Left colon (tissue), 2 donors: ENCODE data around the gene COA6. TPM values are rescaled to one million over a fixed set of nuclear protein-coding genes. Genes with fewer than 3 reads are reported as not detected.
"Not testable (repeated sequence)": the region's sequence is repeated elsewhere in the genome, so short reads cannot be mapped to it uniquely, and the experiment has no call there.

Experiments used
- ATAC-seq: fragments of 200-7000 bp; cut with Tn5 transposase; one replicate; pipeline ENCODE4 v1.9.1; 2020; ENCODE audit warnings: mild to moderate bottlenecking, moderate library complexity
- DNase-seq, 2 donors: peaks; one replicate each; pipeline ENCODE4 v3.0.0-alpha.2; 2020
- intact Hi-C, 2 donors: fragments of 100-400 bp; cut with DNase I in 1 of 2; cut with micrococcal nuclease in 1 of 2; formaldehyde crosslinking; loops; one replicate each; pipeline versions ENCODE4 v1.11.2 to v1.14.0; 2022; cut with DNase I, micrococcal nuclease
- long read RNA-seq: library from polyadenylated mRNA; unstranded; transcript quantifications from one replicate; pipeline ENCODE4 v2.0.0, GENCODE V29; 2021
- total RNA-seq, 2 donors: library from RNA; stranded (reverse); fragmentation: NEBNext Ultra II Directional; extraction: Animal tissue kit (Norgen Biotek cat#: 25700); gene quantifications; one replicate each; pipeline ENCODE4 v1.2.1, GENCODE V29; 2021
- donor health status: DM: no; HTN: no; CAD: no.
- donor health status: DM: yes; HTN: yes; CAD: no.

COA6 gene
- 10 to 100 TPM; 29.7 to 35.6 TPM for total RNA-seq
- long read RNA-seq, transcript COA6-203 (3 exons, 710 nt), result major isoform, 18 of 24 reads
- long read RNA-seq, transcript COA6-201 (2 exons, 1,013 nt), result minor isoform, 5 of 24 reads
- long read RNA-seq, partial matches to known transcripts, result 0 of 24 reads
- long read RNA-seq, other reads (novel, unspliced or antisense), result 0 of 24 reads

DNA sequence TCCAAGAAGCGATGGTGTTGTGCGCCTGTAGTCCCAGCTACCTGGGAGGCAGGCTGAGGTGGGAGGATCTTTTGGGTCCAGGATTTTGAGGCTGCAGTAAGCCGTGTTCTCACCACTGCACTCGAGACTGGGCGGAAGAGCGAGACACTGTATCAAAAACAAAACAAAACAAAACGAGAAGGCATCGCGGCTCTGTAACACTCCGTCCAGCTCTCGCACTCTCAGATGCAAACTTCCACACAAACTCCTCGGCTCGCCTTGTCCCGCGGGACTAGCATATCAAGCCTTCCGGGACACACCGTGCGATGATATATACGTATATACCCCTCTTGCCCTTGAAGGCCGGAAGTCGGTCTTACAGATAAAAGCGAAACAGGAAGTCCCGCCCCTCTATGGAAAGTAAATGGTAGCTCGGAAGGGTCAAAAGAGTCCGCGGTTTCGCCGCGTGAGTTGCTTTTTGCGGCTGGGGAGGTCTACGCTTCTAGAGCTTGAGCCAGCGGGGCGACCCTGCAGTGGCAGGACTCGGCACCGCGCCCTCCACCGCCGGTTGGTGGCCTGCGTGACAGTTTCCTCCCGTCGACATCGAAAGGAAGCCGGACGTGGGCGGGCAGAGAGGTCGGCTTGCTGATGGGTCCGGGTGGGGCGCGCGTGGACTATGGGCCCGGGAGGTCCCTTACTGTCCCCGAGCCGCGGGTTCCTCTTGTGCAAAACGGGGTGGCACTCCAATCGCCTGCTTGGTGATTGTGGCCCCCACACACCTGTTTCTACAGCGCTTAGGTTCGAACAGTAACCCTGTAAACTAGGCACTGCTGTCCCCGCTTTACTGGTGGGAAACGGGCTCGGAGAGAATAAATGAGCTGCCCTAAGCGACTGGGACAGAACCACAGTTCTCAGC is at the start of gene COA6:
Gene COA6 (plus strand): TSS at position 393 of the 895 bp plus-strand sequence. CDS start 11 bp downstream, at position 404.
- ATAC-seq, result peak; percentile 96
- DNase-seq, result peak; percentile 92
- intact Hi-C loops, result no loop called here

- intact Hi-C loops, result no loop called here
- DNase-seq (no peak), ATAC-seq (no peak)
Observed at GRCh38 chr1:234324821-234325220, 48.4 kb upstream of the COA6 start.

- DNase-seq (no peak), ATAC-seq (no peak)
- intact Hi-C loops, result no loop called here
Observed at GRCh38 chr1:234325878-234326496, 47.3 kb upstream of the COA6 start.

- intact Hi-C loops, result no loop called here
- ATAC-seq, result peak; percentile 75
- peak; percentile 33 to 57 for DNase-seq
Observed at GRCh38 chr1:234326497-234327366, 46.5 kb upstream of the COA6 start.

DNA sequence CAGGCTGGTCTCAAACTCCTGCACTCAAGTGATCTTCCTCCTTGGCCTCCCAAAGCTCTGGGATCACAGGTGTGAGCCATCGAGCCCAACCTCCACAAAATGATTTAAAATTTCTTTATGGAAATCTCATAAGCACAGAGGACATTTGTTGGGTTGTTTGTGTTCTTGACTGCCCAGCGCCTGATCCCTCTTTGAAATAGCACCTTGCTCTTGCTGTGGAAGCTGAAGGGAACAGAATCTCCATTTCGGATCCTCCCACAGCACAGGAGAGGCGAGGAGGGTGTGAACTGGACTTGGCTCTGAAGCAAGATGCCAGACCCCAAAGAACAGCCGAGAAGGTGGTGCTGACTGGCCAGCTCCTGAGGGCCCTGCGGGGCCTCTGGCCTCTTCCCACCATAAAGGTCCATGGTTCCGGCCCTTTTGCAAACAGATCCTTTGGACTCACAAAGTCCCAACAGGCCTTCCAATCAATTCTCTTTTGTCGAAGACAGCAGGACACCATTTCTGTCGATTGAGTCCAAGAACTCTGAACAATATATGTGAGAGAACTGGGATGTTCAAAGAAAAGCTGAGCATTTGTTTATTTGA is 45.6 kb upstream of the COA6 start:
- intact Hi-C loops, result no loop called here

DNA sequence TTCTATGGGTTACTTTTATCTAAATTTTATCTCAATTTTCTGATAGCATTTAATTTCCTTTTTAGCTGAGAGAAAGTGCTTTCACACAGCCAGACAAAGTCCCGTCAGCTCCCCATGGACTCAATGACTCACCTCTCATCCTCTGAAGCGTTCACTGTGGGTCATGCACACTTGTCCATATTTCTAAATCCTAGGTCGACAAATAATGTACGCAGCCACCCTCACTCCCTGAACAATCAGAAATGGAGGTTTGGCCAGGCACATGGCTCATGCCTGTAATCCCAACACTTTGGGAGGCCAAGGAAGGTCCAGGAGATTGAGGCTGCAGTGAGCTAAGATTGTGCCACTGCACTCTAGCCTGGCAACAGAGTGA is 42.4 kb upstream of the COA6 start:
- DNase-seq, result no peak
- intact Hi-C loops, result no loop called here
- no peak for ATAC-seq

More for the DNA sequence above, 45.6 kb upstream of the COA6 start:
- DNase-seq (no peak), ATAC-seq (no peak)

GRCh38 chr1:234331507-234331906 is 41.7 kb upstream of the COA6 start:
- DNase-seq (no peak), ATAC-seq (no peak)
- intact Hi-C loops, result no loop called here

DNA sequence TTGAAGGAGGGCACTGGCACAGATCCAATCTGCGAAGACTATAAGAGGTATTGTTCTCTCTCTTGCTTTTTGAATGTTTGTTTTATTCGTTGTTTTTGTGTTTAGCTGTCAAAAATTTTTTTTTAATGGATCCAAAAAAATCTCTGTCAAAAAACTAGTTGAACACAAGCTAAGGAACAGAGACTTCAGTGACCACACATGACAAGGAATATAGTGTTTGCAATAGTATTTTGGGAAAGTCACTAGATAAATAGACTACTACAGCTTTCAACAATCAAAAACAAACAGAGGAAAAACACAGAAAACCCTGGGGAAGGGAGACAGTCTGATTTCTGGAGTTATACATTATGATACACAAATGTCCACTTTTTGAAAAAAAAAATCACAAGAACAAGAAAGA is 36.9 kb upstream of the COA6 start:
- no peak for DNase-seq
- ATAC-seq, result no peak
- intact Hi-C loops, result no loop called here

DNA sequence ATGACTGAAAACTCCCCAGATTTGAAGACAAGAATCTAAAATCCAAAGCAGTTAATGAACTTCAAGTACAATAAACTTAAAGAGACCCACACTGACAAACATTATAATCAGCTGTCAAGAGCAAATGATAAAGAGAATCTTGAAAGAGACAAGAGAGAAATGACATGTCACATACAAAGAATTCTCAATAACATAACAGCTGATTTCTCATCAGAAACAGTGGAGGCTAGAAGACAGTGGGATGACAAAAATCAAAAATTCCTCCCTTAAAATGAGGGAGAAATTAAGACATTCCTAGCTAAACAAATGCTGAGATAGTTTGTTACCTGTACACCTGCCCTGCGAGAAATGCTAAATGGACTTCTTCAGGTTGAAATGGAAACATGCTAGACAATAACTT is 36.0 kb upstream of the COA6 start:
- ATAC-seq (no peak), DNase-seq (no peak)
- intact Hi-C loops, result no loop called here

DNA sequence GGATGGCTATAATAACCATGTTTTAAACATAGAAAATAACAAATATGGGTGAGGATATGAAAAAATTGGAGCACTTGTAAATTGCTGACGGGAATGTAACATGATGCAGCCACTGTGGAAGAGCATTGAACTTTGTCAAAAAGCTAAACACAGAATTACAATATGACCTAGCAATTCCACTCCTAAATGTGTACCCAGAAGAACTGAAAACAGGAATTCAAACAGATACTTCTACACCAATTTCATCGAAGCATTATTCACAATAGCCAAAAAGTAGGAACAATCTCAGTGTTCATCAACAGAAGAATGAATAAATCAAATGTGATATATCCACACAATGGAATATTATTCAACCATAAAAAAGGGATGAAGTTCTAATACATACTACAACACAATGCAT is 32.7 kb upstream of the COA6 start:
- intact Hi-C loops, result no loop called here
- DNase-seq (no peak), ATAC-seq (no peak)

DNA sequence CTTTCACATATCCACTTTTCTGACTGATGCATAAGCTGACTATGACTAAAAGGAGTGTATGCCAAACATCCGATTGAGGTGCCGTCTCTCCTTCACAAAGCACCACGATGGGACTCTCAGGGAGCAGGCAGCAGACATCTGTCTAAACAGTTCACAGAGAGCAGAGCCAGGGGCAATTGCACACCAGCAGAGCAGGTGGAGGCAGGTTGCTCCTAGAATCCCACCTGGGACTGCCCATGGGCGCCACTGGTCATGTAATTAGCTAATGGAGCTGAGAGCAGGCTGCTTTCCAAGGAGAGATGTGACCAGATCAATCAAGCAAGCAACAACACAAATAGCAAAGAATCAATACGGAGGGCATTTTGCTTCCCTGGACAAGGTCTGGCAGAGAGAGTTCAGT is 30.5 kb upstream of the COA6 start:
- DNase-seq, result no peak
- ATAC-seq, result no peak
- intact Hi-C loops, result no loop called here

DNA sequence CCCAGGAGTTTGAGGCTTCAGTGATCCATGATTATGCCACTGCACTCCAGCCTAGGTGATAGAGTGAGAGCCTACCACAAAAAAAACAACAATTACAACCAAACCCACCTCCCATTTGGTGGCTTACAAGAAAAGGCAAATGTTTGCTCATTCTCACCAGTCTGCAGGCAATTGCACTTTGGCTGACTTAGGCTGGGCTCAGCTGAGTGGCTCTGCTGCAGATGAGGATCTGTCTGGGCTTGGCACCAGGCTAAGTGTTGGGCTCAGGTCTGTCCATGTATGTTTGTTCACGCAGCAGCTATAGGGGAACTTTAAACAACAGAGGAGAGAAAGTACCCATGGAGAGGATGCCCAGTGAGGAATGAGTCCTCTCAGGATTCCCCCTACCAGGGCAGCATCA is 28.0 kb upstream of the COA6 start:
- intact Hi-C loops, result no loop called here
- no peak for ATAC-seq
- no peak for DNase-seq

DNA sequence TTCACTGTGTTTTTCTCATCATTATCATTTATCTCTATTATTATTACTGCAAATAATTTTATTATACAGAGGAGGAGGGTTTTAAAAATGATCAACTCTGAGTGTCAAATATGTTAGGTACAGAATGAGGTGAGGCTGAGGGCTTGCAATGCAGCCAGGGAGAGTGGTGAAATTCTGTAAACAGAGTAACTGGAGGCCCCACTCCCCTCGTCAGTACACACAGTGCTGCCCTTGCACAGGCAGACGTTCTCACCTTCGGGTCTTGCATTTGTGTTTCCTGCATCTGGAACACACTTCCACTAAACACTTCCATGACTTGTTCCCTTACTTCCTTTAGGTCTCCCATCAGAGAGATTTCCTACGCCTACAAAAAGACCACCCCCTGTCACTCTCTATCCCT is 24.3 kb upstream of the COA6 start:
- ATAC-seq (no peak), DNase-seq (no peak)
- intact Hi-C loops, result no loop called here

DNA sequence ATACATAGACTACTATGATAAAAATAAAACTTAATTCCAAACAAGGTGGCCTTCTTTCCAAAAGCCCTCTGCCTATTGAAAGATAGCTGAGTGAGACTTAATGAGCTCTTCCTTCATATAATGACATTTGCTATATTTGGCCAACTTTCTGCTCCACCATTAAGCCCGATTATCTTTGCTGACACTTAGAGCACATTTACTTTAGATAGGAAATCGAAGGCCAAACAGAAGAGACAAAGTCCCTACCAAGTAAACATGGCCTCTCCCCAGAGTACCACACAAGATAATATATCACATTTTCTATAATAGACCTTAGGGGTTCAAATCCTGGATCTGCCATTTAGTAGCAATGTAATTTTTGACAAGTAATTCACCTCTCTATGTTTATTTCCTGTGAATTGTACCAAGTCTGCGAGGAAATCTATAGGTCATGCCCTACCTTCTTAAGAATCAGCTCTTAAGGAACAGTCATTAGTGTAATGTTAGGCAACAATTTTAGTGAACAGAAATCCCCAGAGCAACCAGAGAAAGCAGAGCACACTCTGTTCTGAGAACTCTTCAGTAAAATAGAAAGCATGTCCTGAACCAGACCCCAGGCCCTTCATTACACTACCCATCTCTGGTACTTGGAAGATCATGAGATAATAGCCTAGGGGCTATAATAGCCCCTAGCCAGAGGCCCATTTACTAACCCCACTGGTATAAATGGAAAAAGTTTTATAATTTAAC is 17.3 kb upstream of the COA6 start:
- DNase-seq, result no peak
- intact Hi-C loops, result no loop called here
- no peak for ATAC-seq

DNA sequence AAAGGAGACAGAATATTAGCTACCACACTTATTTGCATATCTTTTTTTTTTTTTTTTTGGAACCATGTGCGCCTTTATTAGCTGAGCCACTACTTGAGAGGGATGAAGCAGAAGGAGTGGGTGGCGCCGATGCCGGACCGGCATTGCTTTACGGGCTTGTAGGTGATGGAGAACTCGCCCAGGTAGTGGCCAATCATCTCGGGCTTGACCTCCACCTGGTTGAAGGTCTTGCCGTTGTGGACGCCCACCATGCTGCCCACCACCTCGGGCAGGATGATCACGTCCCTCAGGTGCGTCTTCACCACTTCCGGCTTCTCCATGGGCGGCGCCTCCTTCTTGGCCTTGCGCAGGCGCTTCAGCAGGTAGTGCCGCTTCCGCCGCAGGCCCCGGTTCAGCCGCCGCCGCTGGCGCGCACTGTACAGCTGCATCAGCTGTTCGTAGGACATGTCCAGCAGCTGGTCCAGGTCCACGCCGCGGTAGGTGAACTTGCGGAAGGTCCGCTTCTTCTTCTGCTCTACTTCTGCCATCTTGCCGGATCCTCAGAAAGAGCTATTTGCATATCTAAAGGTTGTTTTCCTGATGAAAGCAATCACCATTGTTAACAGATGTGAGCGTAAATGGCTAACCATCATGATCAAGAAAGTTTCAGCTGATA is 16.5 kb upstream of the COA6 start:
- DNase-seq (peak in 1 of 2 donors; percentile 66), ATAC-seq (peak; percentile 97)
- intact Hi-C loops, result not testable (repeated sequence)

DNA sequence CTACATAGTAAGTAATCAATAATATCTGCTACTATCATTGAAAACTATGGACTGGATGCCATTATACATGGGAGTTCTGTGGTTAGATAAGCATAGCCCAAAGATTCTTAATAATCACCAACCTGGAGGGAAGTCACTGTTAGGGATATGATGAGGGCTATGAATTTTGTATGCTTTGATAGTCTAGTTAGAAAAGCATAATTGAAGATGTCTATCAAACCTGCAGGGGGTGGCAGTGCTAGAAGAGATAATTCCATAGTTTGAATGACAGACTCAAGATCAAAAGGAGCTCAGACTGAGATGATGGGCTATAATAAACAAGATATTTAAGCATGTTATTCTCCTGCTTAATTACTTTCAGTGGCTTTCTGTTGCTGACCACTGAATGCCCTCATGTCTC is 15.4 kb upstream of the COA6 start:
- intact Hi-C loops, result no loop called here
- ATAC-seq (no peak), DNase-seq (no peak)

- intact Hi-C loops, result no loop called here
- no peak for ATAC-seq
- no peak for DNase-seq
Observed at GRCh38 chr1:234361102-234361603, 12.1 kb upstream of the COA6 start.

GRCh38 chr1:234362558-234362957 is 10.7 kb upstream of the COA6 start:
- intact Hi-C loops, result no loop called here
- no peak for ATAC-seq
- DNase-seq, result no peak
